ENCODE results near the gene KLHL10.
A peak's percentile ranks its signal among the peaks of the same experiment; 100 is the strongest.
"Not testable (repeated sequence)": the region's sequence is repeated elsewhere in the genome, so short reads cannot be mapped to it uniquely, and the experiment has no call there.

The KLHL10 gene

DNA sequence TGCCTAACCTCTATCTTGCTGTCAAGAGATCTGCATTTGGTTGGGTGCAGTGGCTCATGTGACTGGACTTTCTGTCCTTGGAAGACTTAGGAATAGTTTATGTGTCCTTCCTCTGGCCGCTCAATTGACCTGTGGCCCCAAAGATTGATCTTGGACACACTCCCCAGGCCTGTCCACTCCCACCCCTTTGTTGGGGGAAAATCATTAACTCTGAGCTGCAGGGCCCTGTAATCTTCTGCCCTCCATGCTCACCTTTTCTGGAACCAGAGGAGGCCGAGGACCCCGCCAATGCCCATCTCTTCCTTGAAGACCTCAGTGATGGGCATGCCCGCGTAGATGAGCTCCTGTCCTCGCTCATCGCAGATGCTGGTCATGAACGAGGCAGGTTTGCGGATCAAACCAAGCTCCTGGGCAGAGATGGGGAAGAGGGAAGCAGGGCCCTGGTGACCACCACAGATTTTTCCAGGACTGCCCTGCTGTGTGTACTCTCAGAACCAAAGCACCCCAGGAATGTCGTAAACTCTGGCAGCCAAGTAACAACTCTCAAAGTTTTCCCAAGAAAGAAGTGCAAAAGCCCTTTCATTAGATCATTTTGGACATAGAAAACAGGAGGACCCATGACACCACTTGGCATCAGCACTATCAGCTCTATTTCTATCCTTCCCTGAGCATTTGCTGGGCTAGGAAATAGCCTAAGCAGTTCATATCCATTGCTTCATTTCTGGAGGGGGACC is 36.1 kb downstream of the KLHL10 start:
- no peak overlapping the region for H4K91ac ChIP-seq (ENCODE audit: low read length)
- DNase-seq = no peak
- H3K4me1 ChIP-seq (ENCODE audit: control insufficient read depth, insufficient read depth, low read depth, low read length) = peaks cover 2% of the 10 kb centered on the region
- 97% methylated on average over 10 of the region's 10 CpGs for WGBS
- H3K36me3 ChIP-seq (ENCODE audit: control insufficient read depth in 1 of 2, insufficient read depth in 2 of 2, low read depth in 1 of 2, low read length in 2 of 2) = peaks cover 70 to 79% of the 10 kb centered on the region in 2 experiments
- no peaks in the 10 kb centered on the region for H3K27me3 ChIP-seq (ENCODE audit: control insufficient read depth in 1 of 2, insufficient read depth in 1 of 2, low read length in 2 of 2)
- H2AK5ac ChIP-seq (ENCODE audit: low read length, severe bottlenecking) = no peak overlapping the region
- H3K14ac ChIP-seq (ENCODE audit: low read length in 2 of 2) = no peak overlapping the region
- H2BK120ac ChIP-seq (ENCODE audit: low read depth, low read length) = no peak overlapping the region
- no peak overlapping the region for H3K4ac ChIP-seq (ENCODE audit: low read depth in 1 of 2, low read length in 2 of 2)
- H2BK12ac ChIP-seq (ENCODE audit: low read length in 2 of 2) = no peak overlapping the region
- H2BK5ac ChIP-seq (ENCODE audit: low read depth, low read length, poor library complexity, severe bottlenecking) = no peak overlapping the region
- H4K8ac ChIP-seq (ENCODE audit: low read length) = no peak overlapping the region
- peaks cover 20% of the 10 kb centered on the region for H3K79me1 ChIP-seq (replicated peaks; ENCODE audit: low read length, poor library complexity, severe bottlenecking)
- H3K4me3 ChIP-seq (ENCODE audit: insufficient read depth in 1 of 2, low read depth in 1 of 2, low read length in 2 of 2) = no peak overlapping the region
- H2BK15ac ChIP-seq (ENCODE audit: low read depth, poor library complexity, severe bottlenecking) = no peak overlapping the region
- H3K27ac ChIP-seq (ENCODE audit: low read length, poor library complexity, severe bottlenecking) = peak overlapping the region; percentile 25
- no peak overlapping the region for H2AFZ ChIP-seq (ENCODE audit: low read depth, low read length)
- H3K23ac ChIP-seq (ENCODE audit: low read length in 2 of 2) = no peak overlapping the region
- H3K9me3 ChIP-seq (ENCODE audit: control insufficient read depth, low read length) = no peaks in the 10 kb centered on the region
- no peak overlapping the region for H3K9ac ChIP-seq (ENCODE audit: low read length)
- no peak overlapping the region for H3K18ac ChIP-seq (ENCODE audit: low read depth in 1 of 2, low read length in 2 of 2)
- no peak overlapping the region for H3K4me2 ChIP-seq (ENCODE audit: low read length, poor library complexity, severe bottlenecking)

DNA sequence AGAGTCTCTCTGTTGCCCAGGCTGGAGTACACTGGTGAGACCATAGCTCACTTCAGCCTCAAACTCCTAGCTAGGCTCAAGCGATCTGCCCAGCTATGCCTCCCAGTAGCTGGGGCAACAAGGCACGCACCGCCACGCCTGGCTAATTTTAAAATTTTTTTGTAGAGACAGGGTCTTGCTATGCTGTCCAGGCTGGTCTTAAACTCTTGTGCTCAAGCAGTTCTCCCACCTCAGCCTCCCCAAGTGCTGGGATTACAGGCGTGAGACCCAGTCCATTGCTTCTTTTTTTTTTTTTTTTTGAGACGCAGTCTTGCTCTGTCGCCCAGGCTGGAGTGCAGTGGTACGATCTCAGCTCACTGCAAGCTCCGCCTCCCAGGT is 36.7 kb downstream of the KLHL10 start:
- Histone ChIP-seq H3K27ac (ENCODE audit: low read length, poor library complexity, severe bottlenecking) (peak overlapping the region; percentile 25), H3K79me1 (replicated peaks; ENCODE audit: low read length, poor library complexity, severe bottlenecking) (peaks cover 23% of the 10 kb centered on the region), H3K36me3 (ENCODE audit: control insufficient read depth in 1 of 2, insufficient read depth in 2 of 2, low read depth in 1 of 2, low read length in 2 of 2) (peaks cover 75 to 77% of the 10 kb centered on the region in 2 experiments)
- not testable (repeated sequence) for H2BK120ac ChIP-seq (ENCODE audit: low read depth, low read length); H3K4me1 ChIP-seq (ENCODE audit: control insufficient read depth, insufficient read depth, low read depth, low read length); H2BK5ac ChIP-seq (ENCODE audit: low read depth, low read length, poor library complexity, severe bottlenecking); H4K91ac ChIP-seq (ENCODE audit: low read length); H3K27me3 ChIP-seq (ENCODE audit: control insufficient read depth in 1 of 2, insufficient read depth in 1 of 2, low read length in 2 of 2); H3K4ac ChIP-seq (ENCODE audit: low read depth in 1 of 2, low read length in 2 of 2); H3K23ac ChIP-seq (ENCODE audit: low read length in 2 of 2); H3K18ac ChIP-seq (ENCODE audit: low read depth in 1 of 2, low read length in 2 of 2); DNase-seq; H2AFZ ChIP-seq (ENCODE audit: low read depth, low read length); H3K9ac ChIP-seq (ENCODE audit: low read length); H3K14ac ChIP-seq (ENCODE audit: low read length in 2 of 2); H3K4me3 ChIP-seq (ENCODE audit: insufficient read depth in 1 of 2, low read depth in 1 of 2, low read length in 2 of 2); H3K9me3 ChIP-seq (ENCODE audit: control insufficient read depth, low read length); H2AK5ac ChIP-seq (ENCODE audit: low read length, severe bottlenecking); H2BK12ac ChIP-seq (ENCODE audit: low read length in 2 of 2); H4K8ac ChIP-seq (ENCODE audit: low read length); H3K4me2 ChIP-seq (ENCODE audit: low read length, poor library complexity, severe bottlenecking); H2BK15ac ChIP-seq (ENCODE audit: low read depth, poor library complexity, severe bottlenecking)
- WGBS = 99% methylated on average over 5 of the region's 9 CpGs

- Histone ChIP-seq H4K8ac (ENCODE audit: low read length) (no peak overlapping the region), H3K9me3 (ENCODE audit: control insufficient read depth, low read length) (no peaks in the 10 kb centered on the region), H3K18ac (ENCODE audit: low read depth in 1 of 2, low read length in 2 of 2) (no peak overlapping the region), H3K4me3 (ENCODE audit: insufficient read depth in 1 of 2, low read depth in 1 of 2, low read length in 2 of 2) (no peak overlapping the region), H3K4me2 (ENCODE audit: low read length, poor library complexity, severe bottlenecking) (no peak overlapping the region), H3K36me3 (ENCODE audit: control insufficient read depth in 1 of 2, insufficient read depth in 2 of 2, low read depth in 1 of 2, low read length in 2 of 2) (peaks cover 75 to 77% of the 10 kb centered on the region in 2 experiments), H2BK12ac (ENCODE audit: low read length in 2 of 2) (no peak overlapping the region), H3K79me1 (replicated peaks; ENCODE audit: low read length, poor library complexity, severe bottlenecking) (peaks cover 30% of the 10 kb centered on the region), H4K91ac (ENCODE audit: low read length) (no peak overlapping the region), H2AFZ (ENCODE audit: low read depth, low read length) (no peak overlapping the region), H3K27me3 (ENCODE audit: control insufficient read depth in 1 of 2, insufficient read depth in 1 of 2, low read length in 2 of 2) (no peaks in the 10 kb centered on the region), H2BK15ac (ENCODE audit: low read depth, poor library complexity, severe bottlenecking) (no peak overlapping the region), H3K9ac (ENCODE audit: low read length) (no peak overlapping the region), H2BK120ac (ENCODE audit: low read depth, low read length) (no peak overlapping the region), H3K23ac (ENCODE audit: low read length in 2 of 2) (no peak overlapping the region), H2BK5ac (ENCODE audit: low read depth, low read length, poor library complexity, severe bottlenecking) (no peak overlapping the region), H3K4ac (ENCODE audit: low read depth in 1 of 2, low read length in 2 of 2) (no peak overlapping the region), H3K14ac (ENCODE audit: low read length in 2 of 2) (no peak overlapping the region), H3K27ac (ENCODE audit: low read length, poor library complexity, severe bottlenecking) (no peak overlapping the region), H3K4me1 (ENCODE audit: control insufficient read depth, insufficient read depth, low read depth, low read length) (no peaks in the 10 kb centered on the region), H2AK5ac (ENCODE audit: low read length, severe bottlenecking) (no peak overlapping the region)
- no peak for DNase-seq
- WGBS = 93% methylated on average over 4 of the region's 4 CpGs
Observed at GRCh38 chr17:41880130-41880529, 42.5 kb downstream of the KLHL10 start.

- H3K9ac ChIP-seq (ENCODE audit: low read length) = no peak overlapping the region
- H3K79me1 ChIP-seq (replicated peaks; ENCODE audit: low read length, poor library complexity, severe bottlenecking) = peaks cover 41% of the 10 kb centered on the region
- H2BK12ac ChIP-seq (ENCODE audit: low read length in 2 of 2) = no peak overlapping the region
- H3K4me3 ChIP-seq (ENCODE audit: insufficient read depth in 1 of 2, low read depth in 1 of 2, low read length in 2 of 2) = no peak overlapping the region
- H3K4me2 ChIP-seq (ENCODE audit: low read length, poor library complexity, severe bottlenecking) = no peak overlapping the region
- no peak overlapping the region for H2BK15ac ChIP-seq (ENCODE audit: low read depth, poor library complexity, severe bottlenecking)
- H2BK5ac ChIP-seq (ENCODE audit: low read depth, low read length, poor library complexity, severe bottlenecking) = no peak overlapping the region
- no peak overlapping the region for H3K14ac ChIP-seq (ENCODE audit: low read length in 2 of 2)
- DNase-seq = no peak
- H3K36me3 ChIP-seq (ENCODE audit: control insufficient read depth in 1 of 2, insufficient read depth in 2 of 2, low read depth in 1 of 2, low read length in 2 of 2) = peaks cover 89 to 93% of the 10 kb centered on the region in 2 experiments
- H2AFZ ChIP-seq (ENCODE audit: low read depth, low read length) = no peak overlapping the region
- no peak overlapping the region for H2AK5ac ChIP-seq (ENCODE audit: low read length, severe bottlenecking)
- no peak overlapping the region for H3K27ac ChIP-seq (ENCODE audit: low read length, poor library complexity, severe bottlenecking)
- H3K4me1 ChIP-seq (ENCODE audit: control insufficient read depth, insufficient read depth, low read depth, low read length) = peaks cover 4% of the 10 kb centered on the region
- no peaks in the 10 kb centered on the region for H3K27me3 ChIP-seq (ENCODE audit: control insufficient read depth in 1 of 2, insufficient read depth in 1 of 2, low read length in 2 of 2)
- no peak overlapping the region for H3K23ac ChIP-seq (ENCODE audit: low read length in 2 of 2)
- H3K18ac ChIP-seq (ENCODE audit: low read depth in 1 of 2, low read length in 2 of 2) = no peak overlapping the region
- H3K9me3 ChIP-seq (ENCODE audit: control insufficient read depth, low read length) = no peaks in the 10 kb centered on the region
- H4K91ac ChIP-seq (ENCODE audit: low read length) = no peak overlapping the region
- H3K4ac ChIP-seq (ENCODE audit: low read depth in 1 of 2, low read length in 2 of 2) = no peak overlapping the region
- no peak overlapping the region for H4K8ac ChIP-seq (ENCODE audit: low read length)
- H2BK120ac ChIP-seq (ENCODE audit: low read depth, low read length) = no peak overlapping the region
- WGBS = 92% methylated on average over 6 of the region's 6 CpGs
Observed at GRCh38 chr17:41882756-41883155, 45.1 kb downstream of the KLHL10 start.

Measured in mesenchymal stem cell (in vitro differentiated cells and primary cell).